ENCODE results near the gene HAP1.

DNA sequence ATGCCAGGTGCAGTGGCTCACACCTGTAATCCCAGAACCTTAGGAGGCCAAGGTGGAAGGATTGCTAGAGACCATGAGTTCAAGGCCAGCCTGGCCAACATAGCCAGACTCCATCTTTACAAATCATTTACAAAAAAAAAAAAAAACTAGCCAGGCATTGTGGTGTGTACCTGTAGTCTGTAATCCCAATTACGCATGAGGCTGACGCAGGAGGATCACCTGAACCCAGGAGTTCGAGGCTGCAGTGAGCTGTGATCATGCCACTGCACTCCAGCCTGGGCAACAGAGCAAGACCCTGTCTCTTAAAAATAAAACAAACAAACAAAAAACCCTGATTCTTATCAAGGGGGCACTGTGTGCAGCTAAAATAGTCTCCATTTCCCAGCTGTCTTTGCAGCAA lies 16.8 kb upstream of the HAP1 start:
- TF ChIP-seq, protein P1, sequence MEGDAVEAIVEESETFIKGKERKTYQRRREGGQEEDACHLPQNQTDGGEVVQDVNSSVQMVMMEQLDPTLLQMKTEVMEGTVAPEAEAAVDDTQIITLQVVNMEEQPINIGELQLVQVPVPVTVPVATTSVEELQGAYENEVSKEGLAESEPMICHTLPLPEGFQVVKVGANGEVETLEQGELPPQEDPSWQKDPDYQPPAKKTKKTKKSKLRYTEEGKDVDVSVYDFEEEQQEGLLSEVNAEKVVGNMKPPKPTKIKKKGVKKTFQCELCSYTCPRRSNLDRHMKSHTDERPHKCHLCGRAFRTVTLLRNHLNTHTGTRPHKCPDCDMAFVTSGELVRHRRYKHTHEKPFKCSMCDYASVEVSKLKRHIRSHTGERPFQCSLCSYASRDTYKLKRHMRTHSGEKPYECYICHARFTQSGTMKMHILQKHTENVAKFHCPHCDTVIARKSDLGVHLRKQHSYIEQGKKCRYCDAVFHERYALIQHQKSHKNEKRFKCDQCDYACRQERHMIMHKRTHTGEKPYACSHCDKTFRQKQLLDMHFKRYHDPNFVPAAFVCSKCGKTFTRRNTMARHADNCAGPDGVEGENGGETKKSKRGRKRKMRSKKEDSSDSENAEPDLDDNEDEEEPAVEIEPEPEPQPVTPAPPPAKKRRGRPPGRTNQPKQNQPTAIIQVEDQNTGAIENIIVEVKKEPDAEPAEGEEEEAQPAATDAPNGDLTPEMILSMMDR (conservative IDR thresholded peaks at IDR 0.05): no peak
- TF ChIP-seq ZFX (IDR thresholded peaks at IDR 0.05): no peak

Data from C4-2B (cell line).